ENCODE results near the gene RPS27L. TPM values are rescaled to one million over a fixed set of nuclear protein-coding genes. Genes with fewer than 3 reads are reported as not detected.

The RPS27L gene
- total RNA-seq, 2 donors from 2014 or later = 187 to 240 TPM

GRCh38 chr15:63136742-63137141 is 20.5 kb downstream of the RPS27L start:
- H3K4me1 Mint-ChIP-seq = peaks cover 4% of the 10 kb centered on the region
- no peak overlapping the region for H3K27ac Mint-ChIP-seq

GRCh38 chr15:63135804-63136203 is 21.5 kb downstream of the RPS27L start:
- Mint-ChIP-seq H3K4me1 (no peaks in the 10 kb centered on the region), H3K27ac (peak overlapping the region; percentile 60), H3K36me3 (ENCODE audit: low read depth) (peaks cover 8% of the 10 kb centered on the region), H3K27me3 (no peaks in the 10 kb centered on the region), H3K4me3 (no peak overlapping the region), H3K9me3 (no peaks in the 10 kb centered on the region)
- ATAC-seq (replicated peaks) = peak; percentile 78

More at GRCh38 chr15:63136742-63137141, 20.5 kb downstream of the RPS27L start:
- ATAC-seq (replicated peaks) = no peak
- Mint-ChIP-seq H3K9me3 (no peaks in the 10 kb centered on the region), H3K4me3 (no peak overlapping the region), H3K36me3 (ENCODE audit: low read depth) (peaks cover 13% of the 10 kb centered on the region), H3K27me3 (no peaks in the 10 kb centered on the region)

- H3K4me1 Mint-ChIP-seq = no peaks in the 10 kb centered on the region
- ATAC-seq (replicated peaks) = no peak
- H3K27ac Mint-ChIP-seq = no peak overlapping the region
- H3K27me3 Mint-ChIP-seq = no peaks in the 10 kb centered on the region
- H3K36me3 Mint-ChIP-seq (ENCODE audit: low read depth) = peaks cover 13% of the 10 kb centered on the region
- no peak overlapping the region for H3K4me3 Mint-ChIP-seq
- no peaks in the 10 kb centered on the region for H3K9me3 Mint-ChIP-seq
These were observed 22.0 kb downstream of the RPS27L start for GRCh38 chr15:63135281-63135680.

- peak overlapping the region; percentile 21 for H3K27ac Mint-ChIP-seq
These were observed 22.9 kb downstream of the RPS27L start for GRCh38 chr15:63134245-63134985.

GRCh38 chr15:63133786-63134185 is 23.5 kb downstream of the RPS27L start:
- peaks cover 28% of the 10 kb centered on the region for H3K36me3 Mint-ChIP-seq (ENCODE audit: low read depth)
- H3K27me3 Mint-ChIP-seq = no peaks in the 10 kb centered on the region
- no peaks in the 10 kb centered on the region for H3K4me1 Mint-ChIP-seq
- ATAC-seq (replicated peaks) = no peak
- H3K4me3 Mint-ChIP-seq = no peak overlapping the region
- H3K27ac Mint-ChIP-seq = peak overlapping the region; percentile 21
- no peaks in the 10 kb centered on the region for H3K9me3 Mint-ChIP-seq

More at GRCh38 chr15:63134245-63134985, 22.9 kb downstream of the RPS27L start:
- H3K27me3 Mint-ChIP-seq = no peaks in the 10 kb centered on the region
- H3K4me3 Mint-ChIP-seq = no peak overlapping the region
- no peaks in the 10 kb centered on the region for H3K9me3 Mint-ChIP-seq
- H3K36me3 Mint-ChIP-seq (ENCODE audit: low read depth) = peaks cover 21% of the 10 kb centered on the region
- no peak for ATAC-seq (replicated peaks)
- no peaks in the 10 kb centered on the region for H3K4me1 Mint-ChIP-seq

GRCh38 chr15:63126726-63127125 is 30.6 kb downstream of the RPS27L start:
- no peak overlapping the region for H3K27ac Mint-ChIP-seq
- H3K27me3 Mint-ChIP-seq = no peaks in the 10 kb centered on the region
- H3K9me3 Mint-ChIP-seq = no peaks in the 10 kb centered on the region
- no peak for ATAC-seq (replicated peaks)
- H3K36me3 Mint-ChIP-seq (ENCODE audit: low read depth) = peaks cover 61% of the 10 kb centered on the region
- H3K4me3 Mint-ChIP-seq = no peak overlapping the region
- no peaks in the 10 kb centered on the region for H3K4me1 Mint-ChIP-seq

GRCh38 chr15:63124506-63124905 is 32.8 kb downstream of the RPS27L start:
- Mint-ChIP-seq H3K27me3 (no peaks in the 10 kb centered on the region), H3K9me3 (peaks cover 6% of the 10 kb centered on the region), H3K36me3 (ENCODE audit: low read depth) (peaks cover 46% of the 10 kb centered on the region), H3K4me3 (no peak overlapping the region), H3K27ac (no peak overlapping the region), H3K4me1 (peaks cover 4% of the 10 kb centered on the region)
- ATAC-seq (replicated peaks) = no peak

- peaks cover 6% of the 10 kb centered on the region for H3K9me3 Mint-ChIP-seq
- H3K27me3 Mint-ChIP-seq = no peaks in the 10 kb centered on the region
These were observed 35.0 kb downstream of the RPS27L start for GRCh38 chr15:63122002-63122875.

GRCh38 chr15:63121382-63122001 is 35.8 kb downstream of the RPS27L start, which contains the start of gene LACTB:
Gene LACTB, plus strand, starts transcription at chr15:63121861. Its CDS starts 11 bp downstream, at chr15:63121872.
- peak; percentile 88 for ATAC-seq (replicated peaks)
- Mint-ChIP-seq H3K4me1 (peaks cover 4% of the 10 kb centered on the region), H3K27ac (peak within 1 kb of the TSS; percentile 79), H3K27me3 (no peaks in the 10 kb centered on the region), H3K36me3 (ENCODE audit: low read depth) (peaks cover 23% of the 10 kb centered on the region), H3K4me3 (peak within 1 kb of the TSS; percentile 83), H3K9me3 (peaks cover 6% of the 10 kb centered on the region)

More at GRCh38 chr15:63122002-63122875, 35.0 kb downstream of the RPS27L start:
- H3K4me1 Mint-ChIP-seq = peaks cover 4% of the 10 kb centered on the region
- peak; percentile 95 for ATAC-seq (replicated peaks)
- H3K4me3 Mint-ChIP-seq = peak overlapping the region; percentile 83
- peak overlapping the region; percentile 79 for H3K27ac Mint-ChIP-seq
- H3K36me3 Mint-ChIP-seq (ENCODE audit: low read depth) = peaks cover 30% of the 10 kb centered on the region

GRCh38 chr15:63118854-63119253 is 38.4 kb downstream of the RPS27L start:
- peaks cover under 1% of the 10 kb centered on the region for H3K36me3 Mint-ChIP-seq (ENCODE audit: low read depth)
- ATAC-seq (replicated peaks) = no peak
- peaks cover 4% of the 10 kb centered on the region for H3K4me1 Mint-ChIP-seq
- H3K4me3 Mint-ChIP-seq = no peak overlapping the region
- H3K9me3 Mint-ChIP-seq = peaks cover 6% of the 10 kb centered on the region
- H3K27me3 Mint-ChIP-seq = no peaks in the 10 kb centered on the region
- no peak overlapping the region for H3K27ac Mint-ChIP-seq

- Mint-ChIP-seq H3K27ac (no peak overlapping the region), H3K4me3 (no peak overlapping the region), H3K9me3 (no peaks in the 10 kb centered on the region), H3K27me3 (no peaks in the 10 kb centered on the region), H3K4me1 (no peaks in the 10 kb centered on the region), H3K36me3 (ENCODE audit: low read depth) (no peaks in the 10 kb centered on the region)
- ATAC-seq (replicated peaks) = no peak
These were observed 42.8 kb downstream of the RPS27L start for GRCh38 chr15:63114465-63114864.

- Mint-ChIP-seq H3K27me3 (no peaks in the 10 kb centered on the region), H3K27ac (no peak overlapping the region), H3K9me3 (no peaks in the 10 kb centered on the region), H3K36me3 (ENCODE audit: low read depth) (no peaks in the 10 kb centered on the region), H3K4me3 (no peak overlapping the region), H3K4me1 (no peaks in the 10 kb centered on the region)
- ATAC-seq (replicated peaks) = no peak
These were observed 44.4 kb downstream of the RPS27L start for GRCh38 chr15:63112871-63113270.

- no peak overlapping the region for H3K27ac Mint-ChIP-seq
- H3K4me3 Mint-ChIP-seq = no peak overlapping the region
- H3K9me3 Mint-ChIP-seq = no peaks in the 10 kb centered on the region
- H3K4me1 Mint-ChIP-seq = no peaks in the 10 kb centered on the region
- ATAC-seq (replicated peaks) = no peak
- H3K27me3 Mint-ChIP-seq = no peaks in the 10 kb centered on the region
- no peaks in the 10 kb centered on the region for H3K36me3 Mint-ChIP-seq (ENCODE audit: low read depth)
These were observed 45.8 kb downstream of the RPS27L start for GRCh38 chr15:63111481-63111880.

- no peaks in the 10 kb centered on the region for H3K4me1 Mint-ChIP-seq
- H3K27ac Mint-ChIP-seq = no peak overlapping the region
- no peak overlapping the region for H3K4me3 Mint-ChIP-seq
- peaks cover 3% of the 10 kb centered on the region for H3K27me3 Mint-ChIP-seq
- no peak for ATAC-seq (replicated peaks)
- no peaks in the 10 kb centered on the region for H3K36me3 Mint-ChIP-seq (ENCODE audit: low read depth)
- H3K9me3 Mint-ChIP-seq = no peaks in the 10 kb centered on the region
These were observed 46.8 kb downstream of the RPS27L start for GRCh38 chr15:63110428-63111026.

Data from activated T-helper 17 cell treated with anti-CD3 and anti-CD28 coated beads, Interleukin-2, amount 50 U/mL, for 72 hours (primary cell).